Naive thymus-derived CD4-positive, alpha-beta T cell (primary cell): ENCODE results near the gene HPSE. TPM values are rescaled to one million over a fixed set of nuclear protein-coding genes. Genes with fewer than 3 reads are reported as not detected.

ENCODE experiments used
- ATAC-seq: fragments of 150-1000 bp; cut with Tn5 transposase; 2 replicates; pipeline ENCODE4 v1.10.0; 2021; ENCODE audit warnings: mild to moderate bottlenecking, moderate library complexity
- CTCF ChIA-PET: fragments of 350-600 bp; sonication (Branson Sonifier 250); formaldehyde crosslinking; loops from one replicate; lab custom pipeline; 2021; ENCODE audit warnings: antibody characterized with exemption; lab: Charles Lee
- POLR2A ChIA-PET: fragments of 350-600 bp; sonication (Branson Sonifier 250); formaldehyde crosslinking; loops from one replicate; lab custom pipeline; 2021; ENCODE audit warnings: antibody characterized with exemption, inconsistent platforms; lab: Charles Lee
- DNase-seq, 9 donors: peaks; one replicate each; pipeline versions ENCODE4 v3.0.0 to v3.0.0-alpha.2; 2020 to 2022; ENCODE audit warnings: mixed read lengths in 1 of 9
- H3K27ac ChIP-seq: one replicate; pipeline ENCODE4 v1.7.0; 2013; ENCODE audit warnings: mild to moderate bottlenecking, low read depth, low read length, moderate library complexity
- H3K27me3 ChIP-seq, 2 donors: one replicate each; pipeline ENCODE4 v1.7.0; 2013; ENCODE audit warnings: low read length in 2 of 2, mild to moderate bottlenecking in 2 of 2, moderate library complexity in 2 of 2; ENCODE audit not compliant: control insufficient read depth in 2 of 2, insufficient read depth in 2 of 2
- H3K36me3 ChIP-seq, 3 experiments: 1 replicate in 2 of 3; 2 replicates in 1 of 3; pipeline ENCODE4 v1.7.0; 2013; ENCODE audit warnings: low read length in 3 of 3, mild to moderate bottlenecking in 3 of 3, moderate library complexity in 1 of 3; ENCODE audit not compliant: insufficient read depth in 3 of 3, control insufficient read depth in 2 of 3
- H3K4me1 ChIP-seq, 2 donors: one replicate each; pipeline ENCODE4 v1.7.0; 2013; ENCODE audit warnings: low read length in 2 of 2, mild to moderate bottlenecking in 2 of 2, moderate library complexity in 1 of 2; ENCODE audit not compliant: control insufficient read depth in 2 of 2, insufficient read depth in 2 of 2
- H3K4me3 ChIP-seq: 2 replicates; pipeline ENCODE4 v1.7.0; 2013; ENCODE audit warnings: mild to moderate bottlenecking, low read length
- H3K9me3 ChIP-seq, 3 experiments: 1 replicate in 2 of 3; 2 replicates in 1 of 3; pipeline ENCODE4 v1.7.0; 2013; ENCODE audit warnings: low read length in 3 of 3; ENCODE audit not compliant: control insufficient read depth in 2 of 3
- H3K27ac Mint-ChIP-seq, 9 donors: one replicate each; pipeline ENCODE4 v1.8.0; 2020 to 2022; ENCODE audit warnings: mixed read lengths in 9 of 9, mild to moderate bottlenecking in 8 of 9, moderate library complexity in 5 of 9, inconsistent platforms in 2 of 9
- H3K27me3 Mint-ChIP-seq, 5 donors: one replicate each; pipeline ENCODE4 v1.8.0; 2021 to 2022; ENCODE audit warnings: mixed read lengths in 5 of 5, mild to moderate bottlenecking in 1 of 5
- H3K36me3 Mint-ChIP-seq, 5 donors: one replicate each; pipeline ENCODE4 v1.8.0; 2020 to 2022; ENCODE audit warnings: mixed read lengths in 5 of 5, mild to moderate bottlenecking in 3 of 5, inconsistent platforms in 1 of 5
- H3K4me1 Mint-ChIP-seq, 7 donors: one replicate each; pipeline ENCODE4 v1.8.0; 2020 to 2022; ENCODE audit warnings: mixed read lengths in 7 of 7, mild to moderate bottlenecking in 3 of 7, inconsistent platforms in 1 of 7
- H3K4me3 Mint-ChIP-seq, 10 donors: one replicate each; pipeline ENCODE4 v1.8.0; 2020 to 2022; ENCODE audit warnings: mild to moderate bottlenecking in 10 of 10, mixed read lengths in 10 of 10, moderate library complexity in 6 of 10, inconsistent platforms in 2 of 10
- H3K9me3 Mint-ChIP-seq, 11 donors: one replicate each; pipeline ENCODE4 v1.8.0; 2020 to 2022; ENCODE audit warnings: mixed read lengths in 11 of 11, mild to moderate bottlenecking in 4 of 11, inconsistent platforms in 1 of 11, moderate library complexity in 1 of 11
- intact Hi-C, 2 donors: fragments of 100-400 bp; cut with micrococcal nuclease; formaldehyde crosslinking; loops; one replicate each; pipeline ENCODE4 v1.15.1; 2023
- polyA plus RNA-seq, 2 donors: library from polyadenylated mRNA; unstranded; fragments of 300-500 nt; fragmentation: Illumina TruSeq; gene quantifications; one replicate each; pipeline ENCODE4 v1.2.3, GENCODE V29; 2021
- total RNA-seq, 6 experiments: library from RNA in 5 of 6; stranded (reverse) in 5 of 6; gene quantifications; 1 replicate in 5 of 6; 2 replicates in 1 of 6; pipeline ENCODE4 v1.2.3 and lab custom pipeline; 2021 to 2026

Gene HPSE
- total and polyA plus RNA-seq, 7 experiments from 2014 or later: 3.8 to 16.2 (median 6.3) TPM

DNA sequence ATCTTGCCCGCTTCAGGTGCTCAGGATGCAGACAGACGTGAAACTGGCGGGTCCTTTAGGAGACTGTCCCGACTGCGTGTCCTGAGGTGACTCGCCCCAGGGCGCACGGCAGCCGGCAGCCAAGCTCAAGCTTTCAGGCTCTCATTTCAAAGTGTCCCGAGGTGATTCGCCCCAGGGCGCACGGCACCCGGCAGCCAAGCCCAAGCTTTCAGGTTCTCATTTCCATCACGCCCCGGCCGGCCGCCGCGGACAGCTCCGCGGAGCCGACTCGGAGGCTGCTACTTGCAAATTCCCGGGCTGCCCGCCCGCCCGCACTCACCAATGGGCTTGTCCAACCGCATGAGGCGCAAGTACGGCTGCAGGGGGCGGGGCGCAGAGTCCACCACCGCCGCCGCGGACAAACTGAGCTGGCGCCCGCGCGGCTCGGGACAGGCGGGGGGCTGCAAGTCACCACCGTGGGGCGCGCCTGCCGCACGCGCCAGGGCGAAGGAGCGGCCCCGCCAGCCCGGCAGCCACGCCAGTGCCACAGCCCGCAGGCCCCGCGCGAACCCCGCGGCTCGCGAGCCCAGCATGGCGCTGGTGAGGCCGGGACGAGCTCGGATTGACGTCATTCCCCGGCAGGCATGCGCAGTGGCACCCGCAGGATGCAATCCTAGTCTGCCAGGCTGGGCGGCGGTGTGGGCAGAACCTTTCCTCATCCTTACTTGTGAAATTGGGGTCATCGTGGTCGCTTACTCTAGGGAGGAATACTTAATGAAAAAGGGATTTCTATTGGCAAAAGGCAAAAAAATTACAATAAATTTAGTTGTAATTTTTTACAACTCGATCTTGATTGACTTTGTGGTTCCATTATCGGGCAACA is 50.2 kb downstream of the HPSE start, which contains the start of gene COQ2:
COQ2 (minus strand) TSS at position 606 of the 862 bp plus-strand sequence; CDS start at position 572, 34 bp downstream.
- H3K9me3 ChIP-seq: no peaks in the 10 kb centered on the region
- H3K4me3 Mint-ChIP-seq: peak within 1 kb of the TSS; percentile 80 to 99 (median 97)
- peak within 1 kb of the TSS; percentile 88 for H3K27ac ChIP-seq
- ChIA-PET CTCF (interaction anchor here (0.7 to 2.9 kb wide), 12 partner anchors 9 to 333 kb away, joined by 3 to 11 read pairs (median 4); partner anchors contain the start of gene COPS4), POLR2A (interaction anchor here (0.6 to 3.0 kb wide), 15 partner anchors 8 to 855 kb away, joined by 3 to 18 read pairs (median 4); partner anchors contain the start of genes COPS4, HELQ, HPSE and MRPS18C)
- no peaks in the 10 kb centered on the region for H3K27me3 ChIP-seq
- intact Hi-C loops: loop anchor here (1.0 to 10.0 kb wide), 21 partner anchors 24 to 910 kb away; partner anchors contain the start of genes ABRAXAS1 (in 2 of the 2), COPS4 (in 2 of the 2), HELQ (in 2 of the 2) and HPSE (in 2 of the 2)
- DNase-seq: peak; percentile 87 to 96 (median 91)
- H3K4me1 Mint-ChIP-seq: peaks cover 21 to 47% (median 38%) of the 10 kb centered on the region in 7 donors
- H3K36me3 Mint-ChIP-seq: peaks cover 0 to 7% (median 0%) of the 10 kb centered on the region in 5 donors
- H3K36me3 ChIP-seq: peaks cover 0 to 4% (median 0%) of the 10 kb centered on the region in 3 experiments
- H3K9me3 Mint-ChIP-seq: peaks cover 0 to 2% (median 0%) of the 10 kb centered on the region in 11 donors
- H3K4me3 ChIP-seq: peak within 1 kb of the TSS; percentile 96
- H3K27ac Mint-ChIP-seq: peak within 1 kb of the TSS; percentile 88 to 99 (median 97)
- H3K4me1 ChIP-seq: peaks cover 5 to 8% of the 10 kb centered on the region in 2 donors
- peaks cover 0 to 3% (median 0%) of the 10 kb centered on the region in 5 donors for H3K27me3 Mint-ChIP-seq
- ATAC-seq: peak; percentile 91

- Mint-ChIP-seq H3K9me3 (no peaks in the 10 kb centered on the region), H3K27me3 (no peaks in the 10 kb centered on the region), H3K4me3 (peak overlapping the region; percentile 3 to 97 (median 86)), H3K36me3 (peaks cover 0 to 9% (median 4%) of the 10 kb centered on the region in 5 donors), H3K4me1 (peaks cover 21 to 53% (median 38%) of the 10 kb centered on the region in 7 donors), H3K27ac (peak overlapping the region in 8 of 9 donors; percentile 16 to 99 (median 90))
- DNase-seq (no peak), ATAC-seq (no peak)
- H3K4me3 ChIP-seq: no peak overlapping the region
- H3K4me1 ChIP-seq: peaks cover 5 to 8% of the 10 kb centered on the region in 2 donors
- POLR2A ChIA-PET: interaction anchor here (0.5 to 3.0 kb wide), 7 partner anchors 23 to 248 kb away, joined by 3 to 18 read pairs (median 3); partner anchors contain the start of genes COPS4 and PLAC8
- intact Hi-C loops: loop anchor here in 1 of 2 donors (2.0 to 10.0 kb wide), 6 partner anchors 14 to 848 kb away; partner anchors contain the start of genes ENOPH1 and HNRNPDL
- H3K27ac ChIP-seq: no peak overlapping the region
- H3K27me3 ChIP-seq: no peaks in the 10 kb centered on the region
- no peaks in the 10 kb centered on the region for H3K9me3 ChIP-seq
- peaks cover 0 to 8% (median 0%) of the 10 kb centered on the region in 3 experiments for H3K36me3 ChIP-seq
- CTCF ChIA-PET: interaction anchor here (0.6 to 2.9 kb wide), 9 partner anchors 9 to 433 kb away, joined by 3 to 11 read pairs (median 4); partner anchors contain the start of gene COPS4
Observed at GRCh38 chr4:83283181-83283580, 51.5 kb downstream of the HPSE start.

- H3K4me1 Mint-ChIP-seq: peaks cover 21 to 53% (median 38%) of the 10 kb centered on the region in 7 donors
- Histone ChIP-seq H3K4me1 (peaks cover 5 to 8% of the 10 kb centered on the region in 2 donors), H3K27me3 (no peaks in the 10 kb centered on the region), H3K9me3 (no peaks in the 10 kb centered on the region), H3K4me3 (no peak overlapping the region), H3K27ac (no peak overlapping the region), H3K36me3 (peaks cover 0 to 8% (median 0%) of the 10 kb centered on the region in 3 experiments)
- H3K9me3 Mint-ChIP-seq: no peaks in the 10 kb centered on the region
- H3K27ac Mint-ChIP-seq: peak overlapping the region in 1 of 9 donors; percentile 40
- H3K4me3 Mint-ChIP-seq: peak overlapping the region in 6 of 10 donors; percentile 11 to 69 (median 36)
- peaks cover 0 to 15% (median 5%) of the 10 kb centered on the region in 5 donors for H3K36me3 Mint-ChIP-seq
- intact Hi-C loops: loop anchor here (1.0 to 10.0 kb wide), 10 partner anchors 13 to 847 kb away; partner anchors contain the start of genes ENOPH1 (in 1 of the 2) and HNRNPDL (in 1 of the 2)
- CTCF ChIA-PET: interaction anchor here (0.6 to 2.9 kb wide), 7 partner anchors 11 to 432 kb away, joined by 3 to 11 read pairs (median 4); partner anchors contain the start of gene COPS4
- no peaks in the 10 kb centered on the region for H3K27me3 Mint-ChIP-seq
- POLR2A ChIA-PET: interaction anchor here (0.6 to 3.0 kb wide), 2 partner anchors 247 to 395 kb away, joined by 3 to 18 read pairs; partner anchors contain the start of gene COPS4
- ATAC-seq (no peak), DNase-seq (peak in 8 of 9 donors; percentile 31 to 71 (median 62))
Observed at GRCh38 chr4:83282049-83282535, 52.6 kb downstream of the HPSE start.

GRCh38 chr4:83281307-83281706 is 53.3 kb downstream of the HPSE start:
- intact Hi-C loops: loop anchor here in 1 of 2 donors (5.0 to 10.0 kb wide), 5 partner anchors 71 to 847 kb away; partner anchors contain the start of genes ENOPH1 and HNRNPDL
- H3K4me1 ChIP-seq: peaks cover 5 to 12% of the 10 kb centered on the region in 2 donors
- peaks cover 21 to 58% (median 38%) of the 10 kb centered on the region in 7 donors for H3K4me1 Mint-ChIP-seq
- ATAC-seq: no peak
- no peak overlapping the region for H3K27ac ChIP-seq
- no peak overlapping the region for H3K4me3 Mint-ChIP-seq
- no peaks in the 10 kb centered on the region for H3K27me3 ChIP-seq
- H3K9me3 ChIP-seq: no peaks in the 10 kb centered on the region
- no peak overlapping the region for H3K4me3 ChIP-seq
- ChIA-PET POLR2A (interaction anchor here (0.9 to 1.5 kb wide), 4 partner anchors 20 to 233 kb away, joined by 4 to 5 read pairs (median 4); no protein-coding TSS in a partner anchor), CTCF (interaction anchor here (0.6 to 2.9 kb wide), 12 partner anchors 9 to 427 kb away, joined by 3 to 10 read pairs (median 4); partner anchors contain the start of gene COPS4)
- no peak for DNase-seq
- H3K36me3 Mint-ChIP-seq: peaks cover 4 to 18% (median 7%) of the 10 kb centered on the region in 5 donors
- H3K27ac Mint-ChIP-seq: no peak overlapping the region
- no peaks in the 10 kb centered on the region for H3K9me3 Mint-ChIP-seq
- no peaks in the 10 kb centered on the region for H3K27me3 Mint-ChIP-seq
- H3K36me3 ChIP-seq: peaks cover 0 to 8% (median 0%) of the 10 kb centered on the region in 3 experiments

- no peaks in the 10 kb centered on the region for H3K27me3 ChIP-seq
- H3K27ac ChIP-seq: no peak overlapping the region
- no peaks in the 10 kb centered on the region for H3K9me3 ChIP-seq
- ChIA-PET POLR2A (interaction anchor here (0.6 kb wide), 2 partner anchors 8 to 867 kb away, joined by 3 read pairs; partner anchors contain the start of gene COQ2), CTCF (no interaction called here)
- peaks cover 0 to 6% of the 10 kb centered on the region in 2 donors for H3K4me1 ChIP-seq
- intact Hi-C loops: no loop called here
- Mint-ChIP-seq H3K36me3 (peaks cover 4 to 47% (median 19%) of the 10 kb centered on the region in 5 donors), H3K27ac (peak overlapping the region in 1 of 9 donors; percentile 6), H3K27me3 (no peaks in the 10 kb centered on the region), H3K4me3 (no peak overlapping the region), H3K9me3 (no peaks in the 10 kb centered on the region), H3K4me1 (peaks cover 2 to 23% (median 13%) of the 10 kb centered on the region in 7 donors)
- DNase-seq: no peak
- peaks cover 0 to 16% (median 0%) of the 10 kb centered on the region in 3 experiments for H3K36me3 ChIP-seq
- ATAC-seq: peak; percentile 41
- H3K4me3 ChIP-seq: no peak overlapping the region
Observed at GRCh38 chr4:83276299-83277040, 58.2 kb downstream of the HPSE start.
